Epidermal melanocyte (primary cell): ENCODE results near the gene CDKAL1.

ENCODE experiments used
- DNase-seq: peaks from one replicate; pipeline ENCODE4 v3.0.0; 2011; ENCODE audit warnings: low spot score; ENCODE audit not compliant: insufficient read length

CDKAL1 gene

GRCh38 chr6:20833881-20834515 lies 299.7 kb downstream of the CDKAL1 start:
- no peak for DNase-seq

GRCh38 chr6:20835315-20836010 lies 301.2 kb downstream of the CDKAL1 start:
- DNase-seq: no peak

- DNase-seq: no peak
Observed at GRCh38 chr6:20837189-20837588, 302.9 kb downstream of the CDKAL1 start.

- no peak for DNase-seq
Observed at GRCh38 chr6:20838113-20838512, 303.9 kb downstream of the CDKAL1 start.

- DNase-seq: no peak
Observed at GRCh38 chr6:20839630-20840029, 305.4 kb downstream of the CDKAL1 start.

- DNase-seq: no peak
Observed at GRCh38 chr6:20840675-20841074, 306.4 kb downstream of the CDKAL1 start.

- DNase-seq: no peak
Observed at GRCh38 chr6:20841806-20842205, 307.5 kb downstream of the CDKAL1 start.

GRCh38 chr6:20845592-20845991 lies 311.3 kb downstream of the CDKAL1 start:
- DNase-seq: no peak

- no peak for DNase-seq
Observed at GRCh38 chr6:20846602-20847028, 312.4 kb downstream of the CDKAL1 start.

- DNase-seq: no peak
Observed at GRCh38 chr6:20847904-20848303, 313.6 kb downstream of the CDKAL1 start.

- DNase-seq: no peak
Observed at GRCh38 chr6:20850686-20851416, 316.6 kb downstream of the CDKAL1 start.

- no peak for DNase-seq
Observed at GRCh38 chr6:20851795-20852194, 317.5 kb downstream of the CDKAL1 start.

GRCh38 chr6:20853828-20854227 lies 319.6 kb downstream of the CDKAL1 start:
- DNase-seq: no peak

GRCh38 chr6:20856681-20857288 lies 322.5 kb downstream of the CDKAL1 start:
- DNase-seq: no peak

GRCh38 chr6:20861481-20861880 lies 327.2 kb downstream of the CDKAL1 start:
- no peak for DNase-seq

- no peak for DNase-seq
Observed at GRCh38 chr6:20866036-20866435, 331.8 kb downstream of the CDKAL1 start.

GRCh38 chr6:20866935-20867703 lies 332.9 kb downstream of the CDKAL1 start:
- DNase-seq: no peak

GRCh38 chr6:20868397-20869096 lies 334.3 kb downstream of the CDKAL1 start:
- no peak for DNase-seq

GRCh38 chr6:20870021-20870420 lies 335.8 kb downstream of the CDKAL1 start:
- DNase-seq: no peak

- DNase-seq: no peak
Observed at GRCh38 chr6:20870493-20870892, 336.2 kb downstream of the CDKAL1 start.
